ENCODE data around the gene PAK3. TPM values are rescaled to one million over a fixed set of nuclear protein-coding genes. Genes with fewer than 3 reads are reported as not detected.
A peak's percentile ranks its signal among the peaks of the same experiment; 100 is the strongest.

Gene PAK3
- 6.5 TPM for polyA plus RNA-seq (ENCODE audit: insufficient read length)
- long read RNA-seq, donor 1, result 0 reads
- long read RNA-seq, donor 2, result 0 reads
- long read RNA-seq, donor 3, result 0 reads
- long read RNA-seq, donor 4, result 0 reads
- long read RNA-seq, donor 5, result 0 reads
- long read RNA-seq, donor 6, result 0 reads
- long read RNA-seq, donor 7, result 0 reads
- long read RNA-seq, donor 8, result 0 reads

DNA sequence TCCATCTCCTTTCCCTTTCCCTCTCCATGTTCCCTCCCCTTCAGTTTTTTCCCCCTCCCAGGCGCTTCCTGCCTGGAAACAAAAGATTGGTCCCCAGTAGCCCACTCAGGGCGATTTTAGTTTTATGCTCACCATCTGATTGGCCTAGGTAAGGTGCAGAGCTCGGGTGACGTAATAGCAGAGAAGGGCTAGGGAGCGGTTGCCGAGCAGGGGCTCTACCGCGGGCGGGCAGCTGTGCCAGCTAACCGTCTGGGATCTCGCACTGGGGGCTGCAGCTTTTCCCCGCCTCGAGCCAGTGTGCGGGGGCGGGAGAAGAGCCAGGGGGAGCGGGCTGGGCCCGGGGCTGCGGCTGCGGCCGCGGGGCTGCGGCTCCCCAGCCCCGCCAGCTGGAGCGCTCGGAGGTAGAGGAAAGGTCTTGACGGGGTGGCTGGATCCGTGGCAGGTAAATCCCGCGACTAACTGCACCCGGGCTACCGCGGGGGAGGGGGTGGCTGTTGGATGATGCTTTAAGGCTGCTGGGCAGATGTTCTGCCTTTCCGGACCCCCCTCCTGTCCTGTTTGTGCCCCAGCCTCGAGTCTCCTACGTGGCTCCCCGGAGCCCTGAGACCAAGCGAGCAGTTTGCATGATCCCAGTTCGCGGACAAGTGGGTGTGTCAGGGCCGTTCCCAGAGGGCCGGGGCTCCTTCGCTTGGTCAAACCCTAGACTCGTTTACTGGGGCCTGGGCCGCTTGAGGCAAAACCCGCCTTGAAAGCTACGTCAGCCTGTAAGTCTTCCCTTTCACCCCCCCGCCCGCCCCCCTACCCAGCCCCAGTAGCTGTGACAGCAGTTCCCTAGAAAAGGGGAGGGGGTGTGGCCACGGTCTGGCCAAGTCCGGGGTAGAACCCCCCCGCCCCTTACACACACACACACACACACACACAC, at the start of gene PAK3:
TSS of gene PAK3 (plus strand) at position 218 of the 922 bp plus-strand sequence. CDS start 26,913 bp downstream, outside the sequence.
- peak; percentile 81 for DNase-seq

DNA sequence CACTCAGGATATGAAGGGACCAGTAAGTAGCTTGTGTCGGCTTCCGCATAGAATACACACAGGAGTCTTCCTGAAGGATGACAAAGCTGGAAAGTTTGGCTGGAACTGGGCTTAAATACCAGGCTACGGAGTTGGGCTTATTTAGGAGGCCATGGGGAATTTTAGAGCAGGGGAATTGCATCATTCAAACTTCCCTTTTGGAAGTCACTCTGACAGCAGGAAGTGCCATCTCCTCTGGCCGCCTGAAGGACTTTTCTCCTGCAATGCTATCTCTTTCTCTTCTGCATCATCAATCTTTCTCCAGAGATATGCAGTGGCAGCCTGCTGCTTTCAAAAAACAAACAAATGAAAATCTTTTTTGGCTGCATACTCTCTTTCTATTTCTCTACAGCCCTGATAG, 48.4 kb upstream of the PAK3 start:
- no peak for DNase-seq

DNA sequence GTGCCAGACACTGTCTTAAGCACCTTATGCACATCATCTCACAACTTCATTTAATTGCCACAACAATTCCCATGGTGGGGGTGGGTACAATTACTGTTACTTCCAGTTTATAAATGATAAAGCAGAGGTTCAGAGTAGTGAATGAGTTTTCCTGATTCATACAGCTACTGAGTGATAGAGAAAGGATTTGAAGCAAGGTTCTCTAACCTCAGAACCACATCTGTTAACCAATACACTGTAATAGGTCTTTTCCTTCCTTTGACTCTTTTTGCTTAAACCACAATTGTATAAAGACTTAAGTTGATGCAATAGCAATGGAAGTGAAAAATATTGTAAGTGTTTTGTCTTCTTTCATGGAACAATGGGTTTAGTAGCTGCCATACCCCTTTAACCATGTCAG, 43.5 kb upstream of the PAK3 start:
- DNase-seq, result no peak

GRCh38 chrX:111071542-111072277, 24.3 kb upstream of the PAK3 start:
- no peak for DNase-seq

DNA sequence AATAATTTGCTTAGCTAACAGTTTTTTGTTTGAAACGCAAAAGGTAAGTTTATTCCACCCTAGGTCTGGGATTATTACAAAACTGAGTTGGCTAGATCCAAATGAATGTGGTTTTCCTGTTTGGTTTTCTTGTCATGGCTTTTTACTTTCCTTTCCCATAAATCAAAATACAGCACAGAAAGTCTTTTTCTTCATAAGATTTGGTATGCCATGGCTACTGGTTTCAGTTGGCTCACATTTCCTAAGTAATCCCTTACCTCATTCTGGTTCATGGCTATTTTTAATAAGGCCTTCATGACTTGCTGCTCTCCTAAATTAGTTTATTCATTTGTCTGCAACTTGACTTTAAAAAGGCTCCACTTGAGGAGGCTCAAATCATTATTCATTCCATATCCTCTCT, 12.9 kb upstream of the PAK3 start:
- DNase-seq, result no peak

- DNase-seq, result no peak
These were observed 9.4 kb upstream of the PAK3 start for GRCh38 chrX:111086591-111087006.

- no peak for DNase-seq
These were observed 7.4 kb upstream of the PAK3 start for GRCh38 chrX:111088628-111089027.

- no peak for DNase-seq
These were observed 5.5 kb upstream of the PAK3 start for GRCh38 chrX:111090458-111090857.

DNA sequence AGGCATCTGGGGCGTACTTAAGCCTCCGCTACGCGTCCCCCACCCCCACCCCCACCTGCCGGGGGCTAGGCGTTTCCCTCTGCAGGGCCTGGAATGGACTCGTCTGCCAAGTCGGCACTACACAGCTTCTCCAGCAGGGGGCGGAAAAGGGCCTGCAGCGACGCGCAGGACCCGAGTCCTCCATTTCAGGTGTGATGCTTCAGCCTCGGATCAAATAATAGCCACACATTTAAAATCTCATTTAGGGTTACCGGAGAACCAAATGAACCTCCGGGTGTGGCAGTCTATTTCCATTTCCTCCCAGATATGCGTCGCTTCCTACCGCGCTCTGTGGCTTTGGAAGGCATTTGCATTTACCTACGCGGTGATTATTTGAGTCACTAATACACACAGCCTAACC, 2.9 kb downstream of the PAK3 start:
- no peak for DNase-seq

DNA sequence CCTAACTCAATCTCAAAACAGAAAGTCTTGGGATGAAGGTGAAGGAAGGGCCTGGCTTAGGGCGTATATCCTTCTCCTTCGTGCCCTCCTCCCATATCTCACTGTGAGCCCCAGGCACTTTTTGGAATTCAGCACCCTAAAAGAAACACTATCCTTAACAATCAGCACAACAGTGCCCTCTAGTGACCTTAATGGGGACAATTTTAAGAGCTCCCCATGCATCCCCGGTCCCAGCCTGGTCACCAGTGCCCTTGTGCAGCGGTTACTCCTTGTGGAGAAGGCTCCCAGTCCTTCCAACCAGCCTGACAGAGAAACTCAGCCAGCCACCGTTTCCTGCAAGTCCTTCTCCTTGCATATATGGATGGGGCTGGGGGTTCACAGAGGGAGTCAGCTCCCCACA, 4.2 kb downstream of the PAK3 start:
- no peak for DNase-seq

DNA sequence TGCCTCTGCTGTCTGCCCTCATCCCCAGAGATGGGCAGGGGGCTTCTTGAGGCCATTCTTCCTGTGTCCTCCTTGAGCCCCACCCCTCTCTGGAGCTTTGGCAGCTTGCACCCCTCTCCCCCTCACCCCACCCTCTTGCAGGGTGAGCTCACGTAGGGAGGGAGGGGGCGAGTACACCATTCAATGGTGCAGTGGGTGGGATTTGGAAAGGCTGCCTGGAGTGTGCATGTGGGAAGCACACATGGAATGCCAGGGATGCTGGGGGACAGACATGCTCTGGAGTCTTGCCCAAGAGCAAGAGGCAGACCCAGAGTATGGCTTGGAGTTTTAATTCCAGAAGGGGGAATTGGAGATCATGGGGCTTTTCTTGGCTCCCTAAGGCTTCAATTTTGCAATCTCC, 5.6 kb downstream of the PAK3 start:
- no peak for DNase-seq

DNA sequence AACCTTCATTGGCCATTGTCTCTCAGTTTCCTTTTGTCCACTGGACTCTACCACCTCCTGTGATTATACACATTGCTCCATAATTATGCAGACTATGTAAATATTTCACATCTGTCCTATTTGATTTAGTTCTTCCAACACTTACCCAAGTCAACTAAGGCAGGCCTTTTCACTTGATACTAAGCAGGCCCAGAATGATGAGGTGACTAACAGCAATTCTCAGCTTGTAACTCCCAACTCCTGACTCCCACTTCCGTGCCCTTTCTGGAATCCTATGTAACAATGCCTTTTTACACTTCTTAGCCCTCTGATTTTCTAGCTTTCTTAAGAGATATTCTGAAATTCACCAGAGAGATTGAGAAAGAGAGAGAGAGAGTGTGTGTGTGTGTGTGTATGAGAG, 6.6 kb downstream of the PAK3 start:
- DNase-seq, result no peak

DNA sequence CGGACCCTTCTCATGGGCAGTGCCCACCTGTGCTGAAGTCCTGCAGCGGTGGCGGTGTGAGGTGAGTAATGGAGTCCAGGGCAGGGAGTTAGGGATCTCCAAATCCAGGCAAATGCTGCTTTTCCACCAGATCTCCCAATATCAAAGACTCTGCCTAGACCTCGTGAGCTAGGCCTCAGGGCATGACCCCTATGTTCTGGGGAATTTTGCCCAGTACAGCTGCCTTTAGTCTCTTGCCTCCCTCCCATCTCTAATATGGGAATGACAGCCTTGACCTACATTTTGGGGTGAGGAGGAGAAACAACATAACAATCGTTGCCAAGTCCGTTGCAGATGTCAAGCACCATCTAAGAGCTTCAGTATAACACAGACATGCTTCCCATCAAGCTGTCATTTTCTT, 7.3 kb downstream of the PAK3 start:
- DNase-seq, result no peak

DNA sequence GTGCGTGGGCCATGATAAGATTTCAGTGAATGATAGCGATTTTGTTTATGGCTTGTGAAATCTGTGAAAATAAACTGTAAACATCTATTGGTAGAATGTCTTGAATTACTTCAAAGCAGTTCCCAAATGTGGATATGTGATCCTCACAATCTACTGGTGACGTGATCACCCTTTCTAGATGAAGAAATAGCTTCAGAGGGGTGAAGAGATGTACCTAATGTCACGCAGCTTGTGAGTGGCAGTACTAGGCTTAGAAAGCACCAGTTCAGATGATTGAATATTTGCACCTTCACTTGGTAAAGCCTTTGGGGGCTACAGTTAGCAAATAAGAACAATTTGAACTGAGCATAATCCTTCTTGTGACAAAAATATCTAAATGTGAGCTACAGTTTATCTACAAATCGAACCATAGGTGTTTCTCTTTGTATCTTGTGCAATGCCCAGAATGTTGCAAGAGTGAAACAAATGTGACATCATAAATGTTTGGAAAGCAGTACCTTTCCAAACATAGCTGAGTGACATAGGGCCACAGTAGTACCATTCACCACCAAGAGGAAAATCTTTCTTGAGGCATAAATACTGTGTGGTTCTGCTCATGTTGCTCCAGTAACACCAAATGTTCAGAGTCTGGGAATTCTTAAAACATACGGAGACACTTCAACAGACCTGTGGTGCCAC, 14.2 kb downstream of the PAK3 start:
- no peak for DNase-seq

DNA sequence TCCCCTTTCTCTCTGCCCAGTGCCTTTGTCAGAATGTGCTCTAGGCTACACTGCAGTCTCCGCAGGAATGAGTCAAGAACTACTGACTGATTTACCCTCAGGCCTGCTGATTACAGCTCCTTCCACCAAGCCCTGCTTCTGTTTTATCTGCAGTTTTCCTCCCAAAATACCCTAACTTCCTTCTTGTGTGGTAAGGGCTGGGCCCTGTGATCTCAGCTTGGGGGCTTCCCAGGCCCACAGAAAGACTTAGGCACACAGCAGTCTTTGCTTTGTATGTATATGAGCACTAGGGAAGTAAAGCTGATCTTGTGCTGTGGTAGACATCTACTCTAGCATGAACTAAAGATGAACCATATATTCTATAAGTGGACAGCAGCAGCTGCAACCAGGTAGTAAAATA, 18.8 kb downstream of the PAK3 start:
- no peak for DNase-seq

DNA sequence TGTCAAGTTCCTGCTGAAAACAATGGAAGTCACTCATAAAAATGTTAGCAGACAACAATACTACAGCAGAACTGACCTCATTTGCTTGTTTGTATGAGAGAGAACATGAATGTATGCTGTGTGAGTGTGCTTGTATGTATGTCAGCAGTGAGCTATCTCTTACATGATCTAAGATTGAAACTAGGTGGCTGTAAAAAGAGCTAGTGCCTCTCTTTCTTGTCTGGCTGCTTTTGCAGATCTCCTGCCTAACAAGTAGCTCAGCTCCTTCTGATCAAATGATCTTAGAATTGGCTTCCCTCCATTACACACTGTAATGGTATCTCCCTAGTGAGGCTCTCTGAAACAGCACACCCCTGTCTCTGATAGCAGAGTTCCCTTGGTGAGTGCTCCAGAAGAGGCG, 20.7 kb downstream of the PAK3 start:
- no peak for DNase-seq

GRCh38 chrX:111119341-111119740, 23.4 kb downstream of the PAK3 start:
- no peak for DNase-seq

GRCh38 chrX:111123125-111123524, 27.1 kb downstream of the PAK3 start:
- DNase-seq, result no peak

DNA sequence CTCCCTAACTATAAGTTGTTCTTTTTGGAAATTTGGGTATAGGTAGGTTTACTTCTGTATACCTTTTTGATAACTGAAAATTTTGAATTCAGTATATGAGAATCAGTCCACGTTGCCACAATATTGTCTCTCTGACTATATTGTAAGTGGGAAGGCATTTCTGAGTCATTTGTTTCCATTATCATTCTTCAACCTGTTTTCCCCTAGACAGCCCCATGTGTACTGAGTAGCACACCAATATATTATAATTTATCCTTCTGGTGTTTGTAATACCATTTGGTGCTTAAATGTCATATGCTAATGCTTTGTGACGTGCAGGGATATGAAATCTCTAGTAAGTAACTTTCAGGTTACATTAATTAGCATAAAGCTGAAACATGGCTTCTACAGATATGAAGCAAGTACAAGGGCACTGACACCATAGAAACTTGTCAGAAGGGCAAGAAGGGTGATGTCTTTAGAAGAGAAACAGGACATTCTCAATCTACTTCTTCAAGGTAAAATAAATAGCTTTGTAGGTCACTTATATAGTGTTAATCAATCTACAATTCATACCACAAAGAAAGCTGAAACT, 27.7 kb downstream of the PAK3 start:
- DNase-seq, result no peak

GRCh38 chrX:111124418-111124817, 28.4 kb downstream of the PAK3 start:
- DNase-seq, result no peak

DNA sequence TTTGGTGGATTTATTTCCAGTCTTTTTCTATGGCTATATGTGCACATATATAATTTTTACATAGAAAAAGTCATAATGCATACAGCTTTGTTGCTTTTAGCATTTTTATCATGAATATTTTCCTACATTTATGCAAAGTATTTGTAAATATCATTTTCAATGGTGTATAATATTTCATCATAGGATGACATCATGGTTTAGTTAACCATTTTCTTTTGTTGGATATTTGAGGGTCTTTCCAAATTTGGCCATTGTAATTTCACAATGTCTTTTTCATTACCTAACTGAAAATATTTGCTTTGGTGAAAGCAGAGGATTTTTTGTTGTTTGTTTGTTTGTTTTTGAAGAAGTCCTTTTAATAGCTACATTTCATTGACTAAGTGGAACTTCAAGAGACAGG, 31.0 kb downstream of the PAK3 start:
- no peak for DNase-seq

DNA sequence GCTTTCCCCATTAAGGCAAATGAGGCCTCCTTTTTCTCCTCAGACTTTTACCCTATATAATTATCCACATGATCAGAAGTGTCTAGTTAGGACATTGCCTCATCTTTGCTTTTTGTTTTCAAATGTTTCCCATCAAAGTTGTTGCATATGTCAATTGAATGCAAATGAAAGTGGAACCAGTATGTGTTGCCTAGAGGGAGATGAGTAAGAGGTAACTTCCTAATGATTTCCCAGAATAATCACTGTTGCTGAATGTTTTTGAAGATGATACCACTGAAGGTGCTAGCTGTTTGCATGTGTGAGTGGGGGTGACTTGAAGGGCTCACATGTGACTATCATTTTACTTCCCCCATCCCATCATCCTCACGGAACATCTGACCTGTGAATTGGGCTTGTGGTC, 33.9 kb downstream of the PAK3 start:
- DNase-seq, result no peak
